Measurements from ENCODE around the gene TAPBPL. TPM values are rescaled to one million over a fixed set of nuclear protein-coding genes. Genes with fewer than 3 reads are reported as not detected.

Gene TAPBPL
- total and polyA plus RNA-seq, 2 of the 13 experiments (the other 11 are each of a cell fraction or from before 2014, with no cell fraction given) = 10.0 to 14.5 TPM

GRCh38 chr12:6451348-6452244, at the start of gene TAPBPL (continued):
- TF ChIP-seq AGO2 (optimal IDR thresholded peaks at IDR 0.05; ENCODE audit: low read depth, low read length) (peak; percentile 72), ZNF496 (CRISPR knock-in tag; IDR thresholded peaks at IDR 0.05; ENCODE audit: insufficient replicate concordance) (no peak), SP140L (CRISPR knock-in tag; IDR thresholded peaks at IDR 0.05; ENCODE audit: borderline replicate concordance) (no peak), ZNF703 (CRISPR knock-in tag; IDR thresholded peaks at IDR 0.05; ENCODE audit: borderline replicate concordance) (no peak), GLI4 (CRISPR knock-in tag; IDR thresholded peaks at IDR 0.05; ENCODE audit: borderline replicate concordance) (peak; percentile 21; the same call in 1 of the 2 replicates), NR1H2 (CRISPR knock-in tag; IDR thresholded peaks at IDR 0.05; ENCODE audit: borderline replicate concordance, low read depth) (no peak), ZNF891 (CRISPR knock-in tag; IDR thresholded peaks at IDR 0.05) (no peak; the same call in 1 of the 2 replicates), MTF1 (CRISPR knock-in tag; IDR thresholded peaks at IDR 0.05) (0 out of 2 replicates have a peak, but pooled peaks have one; percentile 13), ZFP41 (CRISPR knock-in tag; IDR thresholded peaks at IDR 0.05; ENCODE audit: borderline replicate concordance) (no peak), NCOR1 (IDR thresholded peaks at IDR 0.05; ENCODE audit: borderline replicate concordance, low read length) (no peak), CCAR2 (optimal IDR thresholded peaks at IDR 0.05; ENCODE audit: low read depth, low read length) (no peak), MEF2D (CRISPR knock-in tag; IDR thresholded peaks at IDR 0.05) (peak; percentile 23; the same call in 1 of the 2 replicates), POLR2AphosphoS2 (IDR thresholded peaks at IDR 0.05; ENCODE audit: low read depth, low read length) (no peak), ZBTB37 (CRISPR knock-in tag; IDR thresholded peaks at IDR 0.05) (no peak), ZNF513 (CRISPR knock-in tag; conservative IDR thresholded peaks at IDR 0.05) (no peak), ZNF607 (CRISPR knock-in tag; IDR thresholded peaks at IDR 0.05; ENCODE audit: borderline replicate concordance) (peak; percentile 21; the same call in 1 of the 2 replicates), ZNF782 (CRISPR knock-in tag; IDR thresholded peaks at IDR 0.05; ENCODE audit: borderline replicate concordance) (peak; percentile 31; the same call in 1 of the 2 replicates), KDM3A (CRISPR knock-in tag; IDR thresholded peaks at IDR 0.05; ENCODE audit: low read depth) (no peak), ZGPAT (CRISPR knock-in tag; IDR thresholded peaks at IDR 0.05) (no peak; the same call in 1 of the 2 replicates), PAF1 (CRISPR knock-in tag; IDR thresholded peaks at IDR 0.05) (no peak), DBP (CRISPR knock-in tag; IDR thresholded peaks at IDR 0.05; ENCODE audit: not compliant biosample characterization) (peak; percentile 56), ZNF205 (CRISPR knock-in tag; IDR thresholded peaks at IDR 0.05) (no peak), MIER3 (CRISPR knock-in tag; IDR thresholded peaks at IDR 0.05; ENCODE audit: borderline replicate concordance) (no peak), HNF4A (CRISPR knock-in tag; IDR thresholded peaks at IDR 0.05) (no peak), ZNF850 (CRISPR knock-in tag; conservative IDR thresholded peaks at IDR 0.05) (no peak)

Measured in HepG2 (cell line).